Measurements from ENCODE around the gene DAP. TPM values are rescaled to one million over a fixed set of nuclear protein-coding genes. Genes with fewer than 3 reads are reported as not detected.

The DAP gene
- total and polyA plus RNA-seq, 2 experiments from 2014 or later = 52.9 to 255 TPM

- Histone ChIP-seq H3K9me2 (ENCODE audit: insufficient read depth) (no peaks in the 10 kb centered on the region), H3K9me3 (ENCODE audit: low read depth) (no peaks in the 10 kb centered on the region), H2AFZ (no peak overlapping the region), H3K9ac (no peak overlapping the region), H3K27ac (no peak overlapping the region), H3K79me2 (ENCODE audit: insufficient read depth) (peaks cover 48% of the 10 kb centered on the region), H3K27me3 (replicated peaks; ENCODE audit: insufficient read depth) (no peaks in the 10 kb centered on the region), H3K4me1 (ENCODE audit: insufficient read depth) (peaks cover 18% of the 10 kb centered on the region), H3K36me3 (ENCODE audit: low read depth) (no peaks in the 10 kb centered on the region), H4K20me1 (ENCODE audit: insufficient read depth) (no peaks in the 10 kb centered on the region), H3K4me2 (ENCODE audit: unreplicated experiment) (no peak overlapping the region), H3F3A (ENCODE audit: insufficient read depth) (peaks cover 25% of the 10 kb centered on the region; the same call in 1 of the 2 replicates), H3K4me3 (no peak overlapping the region)
- no peak for DNase-seq
- TF ChIP-seq EZH2 (IDR thresholded peaks at IDR 0.05; ENCODE audit: insufficient read depth, poor library complexity, severe bottlenecking) (no peak), EZH2phosphoT487 (IDR thresholded peaks at IDR 0.05; ENCODE audit: insufficient read depth, low read depth) (no peak)
- in situ Hi-C loops (cut with MboI) = no loop called here
- WGBS, 2 experiments (ENCODE audit: low coverage in 1 of 2, low lambda C conversion rate in 2 of 2, missing lambda C conversion rate in 2 of 2) = 82 to 90% methylated on average over 3 of the region's 3 CpGs
These were observed 33.2 kb downstream of the DAP start for GRCh38 chr5:10727861-10728260.

GRCh38 chr5:10726913-10727517, 34.0 kb downstream of the DAP start:
- in situ Hi-C loops (cut with MboI) = no loop called here
- Histone ChIP-seq H3K36me3 (ENCODE audit: low read depth) (no peaks in the 10 kb centered on the region), H3K4me2 (ENCODE audit: unreplicated experiment) (no peak overlapping the region), H3K9ac (no peak overlapping the region), H3K9me3 (ENCODE audit: low read depth) (no peaks in the 10 kb centered on the region), H3K27me3 (replicated peaks; ENCODE audit: insufficient read depth) (no peaks in the 10 kb centered on the region), H3K4me3 (no peak overlapping the region), H4K20me1 (ENCODE audit: insufficient read depth) (no peaks in the 10 kb centered on the region), H3F3A (ENCODE audit: insufficient read depth) (peaks cover 25% of the 10 kb centered on the region; the same call in 1 of the 2 replicates), H2AFZ (no peak overlapping the region), H3K79me2 (ENCODE audit: insufficient read depth) (peaks cover 48% of the 10 kb centered on the region), H3K27ac (no peak overlapping the region), H3K4me1 (ENCODE audit: insufficient read depth) (peaks cover 18% of the 10 kb centered on the region), H3K9me2 (ENCODE audit: insufficient read depth) (no peaks in the 10 kb centered on the region)
- TF ChIP-seq EZH2 (IDR thresholded peaks at IDR 0.05; ENCODE audit: insufficient read depth, poor library complexity, severe bottlenecking) (no peak), EZH2phosphoT487 (IDR thresholded peaks at IDR 0.05; ENCODE audit: insufficient read depth, low read depth) (no peak)
- no peak for DNase-seq
- 76 to 79% methylated on average over 8 of the region's 8 CpGs for WGBS, 2 experiments (ENCODE audit: low coverage in 1 of 2, low lambda C conversion rate in 2 of 2, missing lambda C conversion rate in 2 of 2)

DNA sequence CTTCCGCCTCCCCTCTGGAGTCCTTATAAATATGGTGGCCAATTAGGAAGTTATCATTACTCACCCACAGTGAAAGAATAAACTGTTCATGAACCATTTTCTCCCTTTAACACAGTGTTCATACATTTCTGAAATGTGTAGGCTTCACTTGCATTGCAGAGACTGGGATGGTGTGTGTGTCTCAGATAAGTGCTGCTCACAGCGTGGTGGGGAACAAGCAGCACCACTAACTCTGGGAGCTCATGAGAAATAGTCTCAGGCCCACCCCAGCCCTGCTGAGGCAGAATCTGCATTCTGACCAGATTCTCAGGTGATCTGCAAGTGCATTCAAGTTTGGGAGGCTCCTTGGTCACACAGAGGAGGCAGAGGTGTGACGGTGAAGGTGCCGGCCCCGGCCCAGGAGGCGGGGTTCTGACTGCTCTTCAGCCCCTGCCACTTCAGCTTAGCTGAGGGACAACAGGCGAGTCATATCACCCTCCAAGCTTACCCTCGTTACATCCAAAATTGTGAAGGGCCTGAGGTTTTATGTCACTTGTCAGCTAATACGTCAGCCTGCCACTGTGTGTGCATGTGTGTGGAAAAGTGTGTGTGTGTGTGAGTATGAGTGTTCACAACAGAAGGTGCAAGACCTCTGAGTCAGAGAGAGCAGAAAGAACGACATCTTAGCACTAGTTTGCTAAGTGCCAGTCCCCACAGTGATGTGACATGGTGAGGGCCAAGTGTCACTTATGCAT, 34.7 kb downstream of the DAP start:
- Histone ChIP-seq H3K4me3 (no peak overlapping the region), H3K9me3 (ENCODE audit: low read depth) (no peaks in the 10 kb centered on the region), H3F3A (ENCODE audit: insufficient read depth) (peaks cover 31% of the 10 kb centered on the region), H3K4me1 (ENCODE audit: insufficient read depth) (peaks cover 18% of the 10 kb centered on the region), H3K9ac (no peak overlapping the region), H4K20me1 (ENCODE audit: insufficient read depth) (no peaks in the 10 kb centered on the region), H2AFZ (no peak overlapping the region), H3K27me3 (replicated peaks; ENCODE audit: insufficient read depth) (no peaks in the 10 kb centered on the region), H3K4me2 (ENCODE audit: unreplicated experiment) (no peak overlapping the region), H3K27ac (no peak overlapping the region), H3K79me2 (ENCODE audit: insufficient read depth) (peaks cover 47% of the 10 kb centered on the region), H3K9me2 (ENCODE audit: insufficient read depth) (no peaks in the 10 kb centered on the region), H3K36me3 (ENCODE audit: low read depth) (no peaks in the 10 kb centered on the region)
- DNase-seq = no peak
- in situ Hi-C loops (cut with MboI) = no loop called here
- no peak for TF ChIP-seq EZH2 (IDR thresholded peaks at IDR 0.05; ENCODE audit: insufficient read depth, poor library complexity, severe bottlenecking)
- no peak for TF ChIP-seq EZH2phosphoT487 (IDR thresholded peaks at IDR 0.05; ENCODE audit: insufficient read depth, low read depth)
- WGBS, 2 experiments (ENCODE audit: low coverage in 1 of 2, low lambda C conversion rate in 2 of 2, missing lambda C conversion rate in 2 of 2) = 94 to 95% methylated on average over 9 to 10 of the region's 10 CpGs

- WGBS, 2 experiments (ENCODE audit: low coverage in 1 of 2, low lambda C conversion rate in 2 of 2, missing lambda C conversion rate in 2 of 2) = 24 to 42% methylated on average over 1 of the region's 1 CpG
- Histone ChIP-seq H3K4me2 (ENCODE audit: unreplicated experiment) (no peak overlapping the region), H3F3A (ENCODE audit: insufficient read depth) (peaks cover 38% of the 10 kb centered on the region), H3K79me2 (ENCODE audit: insufficient read depth) (peaks cover 45% of the 10 kb centered on the region), H3K9me3 (ENCODE audit: low read depth) (no peaks in the 10 kb centered on the region), H3K4me3 (no peak overlapping the region), H3K4me1 (ENCODE audit: insufficient read depth) (peaks cover 18% of the 10 kb centered on the region), H3K27ac (peak overlapping the region; percentile 72), H3K9me2 (ENCODE audit: insufficient read depth) (no peaks in the 10 kb centered on the region), H4K20me1 (ENCODE audit: insufficient read depth) (no peaks in the 10 kb centered on the region), H2AFZ (no peak overlapping the region), H3K27me3 (replicated peaks; ENCODE audit: insufficient read depth) (no peaks in the 10 kb centered on the region), H3K36me3 (ENCODE audit: low read depth) (no peaks in the 10 kb centered on the region), H3K9ac (no peak overlapping the region)
- no peak for DNase-seq
- no peak for TF ChIP-seq EZH2phosphoT487 (IDR thresholded peaks at IDR 0.05; ENCODE audit: insufficient read depth, low read depth)
- TF ChIP-seq EZH2 (IDR thresholded peaks at IDR 0.05; ENCODE audit: insufficient read depth, poor library complexity, severe bottlenecking) = no peak
- in situ Hi-C loops (cut with MboI) = no loop called here
These were observed 35.4 kb downstream of the DAP start for GRCh38 chr5:10725636-10726035.

Data from GM23248 (cell line).